ENCODE results near the gene CCDC196.

The CCDC196 gene

GRCh38 chr14:66485910-66486421 lies at the start of gene CCDC196:
Gene CCDC196 (plus strand): TSS chr14:66486371. CDS start chr14:66486503, 132 bp downstream.
- no peak within 1 kb of the TSS for H3K4me3 ChIP-seq (ENCODE audit: low read depth, low read length)
- TF ChIP-seq CTCF (IDR thresholded peaks at IDR 0.05; ENCODE audit: low read depth, low read length, missing control alignments), result no peak
- no peak for DNase-seq (ENCODE audit: low read depth)

- H3K4me3 ChIP-seq (ENCODE audit: low read depth, low read length), result no peak overlapping the region
- no peak for TF ChIP-seq CTCF (IDR thresholded peaks at IDR 0.05; ENCODE audit: low read depth, low read length, missing control alignments)
- no peak for DNase-seq (ENCODE audit: low read depth)
These were observed 45.4 kb upstream of the CCDC196 start for GRCh38 chr14:66440801-66441200.

- no peak for TF ChIP-seq CTCF (IDR thresholded peaks at IDR 0.05; ENCODE audit: low read depth, low read length, missing control alignments)
- DNase-seq (ENCODE audit: low read depth), result no peak
- no peak overlapping the region for H3K4me3 ChIP-seq (ENCODE audit: low read depth, low read length)
These were observed 43.1 kb upstream of the CCDC196 start for GRCh38 chr14:66442953-66443571.

- no peak overlapping the region for H3K4me3 ChIP-seq (ENCODE audit: low read depth, low read length)
- TF ChIP-seq CTCF (IDR thresholded peaks at IDR 0.05; ENCODE audit: low read depth, low read length, missing control alignments), result no peak
- DNase-seq (ENCODE audit: low read depth), result no peak
These were observed 42.4 kb upstream of the CCDC196 start for GRCh38 chr14:66443785-66444184.

GRCh38 chr14:66444271-66444927 lies 41.8 kb upstream of the CCDC196 start:
- H3K4me3 ChIP-seq (ENCODE audit: low read depth, low read length), result no peak overlapping the region
- TF ChIP-seq CTCF (IDR thresholded peaks at IDR 0.05; ENCODE audit: low read depth, low read length, missing control alignments), result no peak
- DNase-seq (ENCODE audit: low read depth), result no peak

- no peak overlapping the region for H3K4me3 ChIP-seq (ENCODE audit: low read depth, low read length)
- no peak for DNase-seq (ENCODE audit: low read depth)
- TF ChIP-seq CTCF (IDR thresholded peaks at IDR 0.05; ENCODE audit: low read depth, low read length, missing control alignments), result no peak
These were observed 40.2 kb upstream of the CCDC196 start for GRCh38 chr14:66445936-66446335.
